NCI-H345 treated with DMSO at 0.1 percent for 48 hours (cell line): ENCODE measurements around the gene NEURL3.
A peak's percentile ranks its signal among the peaks of the same experiment; 100 is the strongest.
"Not testable (repeated sequence)": the region's sequence is repeated elsewhere in the genome, so short reads cannot be mapped to it uniquely, and the experiment has no call there.

Source experiments
- DNase-seq: peaks from one replicate; lab custom pipeline; 2025; ENCODE audit not compliant: unreplicated experiment; lab: John Stamatoyannopoulos, UW

The NEURL3 gene, protein sequence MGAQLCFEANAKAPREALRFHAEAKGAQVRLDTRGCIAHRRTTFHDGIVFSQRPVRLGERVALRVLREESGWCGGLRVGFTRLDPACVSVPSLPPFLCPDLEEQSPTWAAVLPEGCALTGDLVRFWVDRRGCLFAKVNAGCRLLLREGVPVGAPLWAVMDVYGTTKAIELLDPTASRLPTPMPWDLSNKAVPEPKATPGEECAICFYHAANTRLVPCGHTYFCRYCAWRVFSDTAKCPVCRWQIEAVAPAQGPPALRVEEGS

DNA sequence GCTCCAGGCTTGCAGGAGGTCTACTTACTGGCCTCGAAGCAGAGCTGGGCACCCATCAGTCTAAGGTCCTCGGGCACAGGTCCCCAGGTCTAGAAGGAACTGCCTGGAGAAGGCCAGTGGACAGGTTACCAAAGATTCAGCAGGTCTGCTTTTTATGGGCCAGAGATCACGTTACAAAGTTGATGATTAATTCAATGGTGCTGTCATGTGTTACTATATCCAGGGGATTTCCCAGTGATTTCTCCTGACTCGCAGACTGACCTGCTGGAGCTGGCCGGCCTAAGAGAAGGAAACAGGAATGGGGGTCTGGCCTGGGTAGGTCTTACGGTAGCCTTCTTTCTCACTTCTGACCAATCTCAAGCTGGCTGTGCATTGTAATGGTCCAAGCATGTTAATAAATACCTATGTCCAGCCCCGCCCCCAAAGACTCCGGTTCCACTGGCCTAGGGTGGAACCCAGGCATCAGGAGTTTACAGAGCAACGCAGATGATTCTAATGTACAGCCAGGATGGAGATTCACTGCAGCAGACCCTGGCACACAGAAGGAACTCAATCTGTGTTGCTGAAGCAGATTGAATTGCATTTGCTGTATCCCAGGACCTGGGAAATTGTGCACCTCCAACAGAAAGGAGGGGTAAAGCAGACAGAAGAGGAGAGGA, at the start of gene NEURL3:
TSS of gene NEURL3 (minus strand) at position 127 of the 659 bp plus-strand sequence. CDS start at position 56, 71 bp downstream.
- no peak for DNase-seq

DNA sequence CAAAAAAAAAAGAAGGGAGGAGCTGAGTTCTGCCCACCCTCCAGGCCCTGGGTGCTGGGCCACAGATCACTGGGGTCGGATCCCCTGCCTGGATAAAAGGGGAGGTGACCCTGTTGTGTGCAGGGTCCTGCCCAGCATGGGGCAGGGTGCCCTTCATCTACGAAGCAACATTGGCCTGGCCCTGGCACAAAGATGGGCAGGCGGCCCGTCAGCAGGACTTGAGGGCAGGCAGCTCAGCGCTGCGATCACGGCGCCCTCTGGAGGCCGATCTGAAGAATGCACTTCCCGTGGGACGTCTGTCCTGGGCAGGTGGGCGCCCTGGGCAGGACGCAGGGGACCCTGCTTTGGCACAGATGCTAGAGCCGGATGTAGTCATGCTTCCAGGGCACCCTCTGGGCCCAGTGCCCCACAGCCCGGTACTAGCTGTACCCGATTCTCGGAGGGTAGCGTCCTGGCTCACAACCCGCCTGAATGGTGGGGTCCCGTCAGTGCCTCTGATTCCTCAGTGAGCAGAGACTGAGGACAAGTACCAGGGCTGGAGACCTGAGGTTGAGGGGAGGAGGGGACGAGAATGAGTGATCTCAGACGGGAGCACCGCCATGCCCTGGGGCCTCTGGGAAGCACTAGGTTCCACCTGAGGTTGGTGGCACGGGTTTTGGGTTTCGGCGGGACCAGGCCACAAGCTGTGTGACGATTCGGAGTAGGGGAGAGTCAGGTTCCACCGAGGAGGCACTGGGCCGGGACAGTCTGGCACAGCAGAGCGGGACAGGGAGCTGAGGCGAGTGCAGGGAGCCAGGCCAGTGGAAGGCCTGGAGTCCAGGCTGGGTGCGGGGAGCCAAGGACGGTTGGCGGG, 49.4 kb upstream of the NEURL3 start:
- DNase-seq: peak; percentile 13

- not testable (repeated sequence) for DNase-seq
These were observed 48.8 kb upstream of the NEURL3 start for GRCh38 chr2:96553957-96554292.

- DNase-seq: no peak
These were observed 48.2 kb upstream of the NEURL3 start for GRCh38 chr2:96553176-96553956.

DNA sequence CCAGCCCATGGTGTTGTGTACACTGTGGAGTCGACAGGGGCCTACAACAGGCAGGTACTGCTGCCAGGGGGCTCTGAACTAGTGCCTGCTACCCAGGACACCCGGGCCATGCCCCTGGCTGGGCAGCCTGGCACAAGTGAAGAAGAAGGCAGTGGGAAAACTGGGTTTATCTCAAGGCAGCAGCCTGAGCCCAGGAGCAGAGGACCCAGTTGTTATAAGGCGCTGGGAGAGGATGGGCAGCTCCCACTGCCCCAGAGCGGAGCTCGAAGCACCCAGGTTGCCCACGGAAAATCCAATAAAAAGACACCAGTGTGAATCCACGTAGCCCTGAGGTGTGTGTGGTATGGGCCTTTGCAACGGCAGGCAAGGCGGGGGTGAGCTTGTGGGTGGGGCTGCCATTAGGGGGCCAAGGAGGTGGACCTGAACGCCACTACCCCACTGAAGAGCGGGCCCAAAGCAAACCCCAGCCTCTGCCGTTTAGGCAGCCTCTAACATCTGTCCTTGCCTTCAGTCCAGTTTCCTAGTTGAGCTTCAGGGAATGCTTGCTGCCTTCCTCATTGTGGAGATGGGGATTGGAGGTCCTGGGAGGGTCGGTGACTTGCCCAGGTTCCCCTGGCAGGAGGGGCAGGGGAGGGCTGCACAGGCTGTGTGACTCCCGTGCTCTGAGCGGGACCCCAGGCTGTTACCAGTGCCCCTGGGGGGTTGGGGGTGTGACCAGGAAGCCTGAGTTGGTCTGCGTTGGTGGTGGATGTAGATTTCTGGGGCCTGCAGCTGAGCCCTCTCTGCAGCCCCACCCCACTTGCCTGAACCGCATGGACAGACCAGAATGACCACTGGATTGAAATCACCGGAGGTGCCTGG, 47.4 kb upstream of the NEURL3 start:
- no peak for DNase-seq

DNA sequence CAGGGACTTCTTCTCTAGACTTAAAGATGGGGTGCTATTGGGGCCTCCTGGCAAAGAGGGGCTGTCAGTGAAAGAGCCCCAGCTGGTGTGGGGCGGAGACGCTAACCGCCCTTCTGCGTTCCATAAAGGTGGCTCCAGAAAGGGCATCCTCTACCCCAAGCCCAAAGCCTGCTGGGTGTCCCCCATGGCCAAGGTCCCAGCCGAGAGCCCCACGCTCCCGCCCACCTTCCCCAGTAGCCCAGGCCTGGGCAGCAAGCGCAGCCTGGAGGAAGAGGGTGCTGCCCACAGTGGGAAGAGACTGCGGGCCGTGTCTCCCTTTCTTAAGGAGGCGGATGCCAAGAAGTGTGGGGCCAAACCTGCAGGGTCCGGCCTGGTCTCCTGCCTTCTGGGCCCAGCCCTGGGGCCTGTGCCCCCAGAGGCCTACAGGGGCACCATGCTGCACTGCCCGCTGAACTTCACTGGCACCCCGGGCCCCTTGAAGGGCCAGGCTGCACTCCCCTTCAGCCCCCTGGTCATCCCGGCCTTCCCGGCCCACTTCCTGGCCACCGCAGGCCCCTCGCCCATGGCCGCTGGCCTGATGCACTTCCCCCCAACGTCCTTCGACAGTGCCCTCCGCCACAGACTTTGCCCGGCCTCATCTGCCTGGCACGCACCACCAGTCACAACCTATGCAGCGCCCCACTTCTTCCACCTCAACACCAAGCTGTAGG, 46.6 kb upstream of the NEURL3 start:
- DNase-seq: no peak

GRCh38 chr2:96550787-96551604, 45.8 kb upstream of the NEURL3 start:
- no peak for DNase-seq

- DNase-seq: no peak
These were observed 45.0 kb upstream of the NEURL3 start for GRCh38 chr2:96549967-96550786.

DNA sequence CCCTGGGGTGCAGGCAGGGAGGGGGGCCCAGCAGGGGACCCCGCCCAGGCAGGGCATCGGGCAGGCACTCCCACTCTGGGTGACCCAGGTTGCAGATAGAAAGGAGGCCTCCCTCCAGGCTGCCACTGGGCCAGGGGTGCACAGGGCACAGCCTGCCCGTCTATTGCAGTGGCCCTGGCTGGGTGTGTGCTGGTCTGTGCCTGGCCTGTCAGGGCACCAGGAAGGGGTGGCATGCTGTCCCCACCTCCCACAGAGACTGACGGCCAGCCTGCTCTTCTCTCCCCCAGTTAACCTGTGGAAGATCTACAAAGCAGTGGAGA, 44.3 kb upstream of the NEURL3 start:
- DNase-seq: no peak

- DNase-seq: no peak
These were observed 43.7 kb upstream of the NEURL3 start for GRCh38 chr2:96548558-96549465.

DNA sequence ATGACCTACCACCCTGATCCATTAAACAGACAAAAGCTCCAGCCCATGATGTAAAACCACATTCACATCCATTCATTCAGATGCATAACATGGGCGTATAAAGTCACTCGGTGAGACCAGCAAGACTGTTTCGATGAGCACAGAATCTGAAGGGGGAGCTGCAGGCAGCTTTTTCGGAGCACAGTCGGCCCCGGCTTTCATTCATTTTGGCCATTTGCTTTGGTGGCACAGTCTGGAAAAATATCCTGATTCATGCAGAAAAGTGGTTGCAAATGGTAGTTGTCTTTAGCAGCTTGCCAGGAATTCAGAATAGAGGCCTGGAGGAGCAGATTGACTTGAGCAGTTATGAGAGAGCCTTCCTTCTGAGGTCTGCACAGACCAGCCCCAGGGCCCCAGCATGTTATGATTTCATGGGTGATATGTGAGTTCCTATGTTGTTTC, 42.6 kb upstream of the NEURL3 start:
- DNase-seq: no peak

- no peak for DNase-seq
These were observed 42.1 kb upstream of the NEURL3 start for GRCh38 chr2:96547203-96547641.

- no peak for DNase-seq
These were observed 41.6 kb upstream of the NEURL3 start for GRCh38 chr2:96546797-96547196.

GRCh38 chr2:96546321-96546720, 41.2 kb upstream of the NEURL3 start:
- no peak for DNase-seq

DNA sequence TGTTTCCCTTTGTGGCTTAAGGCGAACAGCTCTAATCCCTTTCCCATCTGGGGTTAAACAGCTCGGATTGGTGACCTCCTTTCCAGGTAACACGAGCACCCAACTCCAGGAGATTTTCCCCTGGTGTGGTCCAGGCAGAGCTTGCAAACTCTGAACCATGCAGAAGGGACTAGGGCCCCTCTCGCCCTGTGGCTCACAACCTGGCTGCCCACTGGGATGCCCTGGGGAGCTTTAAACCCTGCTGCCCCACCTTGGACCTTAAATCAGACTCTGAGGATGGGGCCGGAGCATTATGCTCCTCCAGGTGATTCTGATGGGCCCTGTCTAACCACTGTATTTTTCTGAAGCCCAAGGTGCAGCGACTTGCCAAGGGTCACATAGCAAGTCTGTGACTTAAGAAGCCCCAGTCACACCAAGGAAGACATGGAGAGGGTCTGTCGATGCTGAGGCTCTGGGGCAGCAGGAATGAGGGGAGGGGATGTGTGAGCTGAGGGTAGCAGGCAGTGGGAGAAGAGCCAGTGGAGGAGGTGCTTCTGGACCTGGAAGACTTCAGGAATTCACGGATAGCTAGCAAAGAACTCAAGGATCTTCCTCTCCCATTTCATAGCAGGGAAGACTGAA, 37.3 kb upstream of the NEURL3 start:
- DNase-seq: no peak

DNA sequence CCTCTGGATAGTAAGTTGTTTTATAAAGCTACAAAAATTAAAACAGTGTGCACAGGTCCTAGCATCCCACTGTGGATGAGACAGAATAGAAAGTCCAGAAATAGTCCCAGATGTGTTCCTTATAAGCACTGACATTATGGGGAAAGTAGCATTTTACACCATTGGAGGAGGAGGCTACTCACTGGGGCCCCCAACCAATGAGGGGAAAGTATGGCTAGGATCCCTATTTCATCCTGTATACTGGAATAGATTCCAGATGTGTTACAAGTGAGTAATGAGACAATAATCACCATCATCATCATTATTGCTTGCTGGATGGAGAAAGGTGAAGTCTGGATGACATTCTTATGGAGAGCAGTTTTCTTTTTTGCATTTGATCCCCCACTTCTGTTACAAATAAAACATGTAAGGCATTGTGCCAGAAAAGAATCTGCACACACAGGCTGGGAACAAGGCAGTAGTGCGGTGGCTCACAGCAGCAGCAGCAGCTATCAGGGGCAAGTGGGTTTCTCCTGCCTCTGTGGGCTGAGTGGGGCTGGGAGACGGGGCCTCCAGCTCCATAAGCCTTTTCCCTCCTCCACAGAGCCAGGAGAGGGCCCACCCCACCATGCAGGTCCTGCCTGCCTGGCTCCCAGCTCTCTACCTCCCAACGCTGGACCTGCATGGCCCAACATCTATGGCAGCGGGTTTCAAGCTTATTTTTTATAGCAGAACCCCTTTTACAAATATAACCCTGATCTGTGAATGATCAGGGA, 36.4 kb upstream of the NEURL3 start:
- no peak for DNase-seq
